Measurements from ENCODE around the gene GRK5. TPM values are rescaled to one million over a fixed set of nuclear protein-coding genes. Genes with fewer than 3 reads are reported as not detected.

Gene GRK5
- total RNA-seq, 1 experiment from 2014 or later = 1.2 TPM

DNA sequence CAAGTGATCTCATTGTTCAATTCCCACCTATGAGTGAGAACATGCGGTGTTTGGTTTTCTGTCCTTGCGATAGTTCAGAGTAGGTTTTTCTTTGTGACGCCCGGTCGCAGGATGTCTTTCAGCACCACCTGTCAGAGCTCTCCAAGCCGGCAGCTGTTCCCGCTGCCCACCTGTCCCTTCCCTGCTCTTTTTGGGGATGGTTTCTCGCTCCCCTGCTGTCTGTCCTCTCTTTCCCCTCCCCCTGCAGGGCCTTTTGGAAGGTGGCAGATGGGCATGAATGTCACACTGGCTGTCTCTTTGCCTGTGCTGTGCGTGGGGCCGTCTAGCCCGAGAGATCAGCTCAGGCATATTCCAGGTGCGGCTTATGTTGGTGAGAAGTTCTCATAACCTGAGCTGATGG, 137.0 kb downstream of the GRK5 start:
- Histone ChIP-seq H3K56ac (ENCODE audit: insufficient read length, low read depth, low read length) (no peak overlapping the region), H3K79me1 (ENCODE audit: insufficient read depth, low read depth, low read length, poor library complexity, severe bottlenecking) (no peaks in the 10 kb centered on the region), H3K23ac (ENCODE audit: insufficient read length, low read depth, low read length) (no peak overlapping the region), H2BK12ac (ENCODE audit: insufficient read length, low read depth, low read length) (no peak overlapping the region), H4K20me1 (ENCODE audit: control insufficient read depth, insufficient read depth, insufficient read length) (no peaks in the 10 kb centered on the region), H3K4ac (ENCODE audit: low read depth, low read length) (no peak overlapping the region), H3K18ac (ENCODE audit: insufficient read length, low read depth, low read length) (no peak overlapping the region), H2AFZ (ENCODE audit: low read length) (no peak overlapping the region), H3K27ac (ENCODE audit: insufficient read length, low read depth, low read length) (no peak overlapping the region), H3K14ac (ENCODE audit: insufficient read depth, low read length) (no peak overlapping the region), H3K9me3 (ENCODE audit: control insufficient read depth, low read depth, low read length) (no peaks in the 10 kb centered on the region), H4K91ac (ENCODE audit: insufficient read length, low read depth, low read length) (no peak overlapping the region), H3K27me3 (ENCODE audit: insufficient read depth, low read length) (no peaks in the 10 kb centered on the region), H3K79me2 (ENCODE audit: insufficient read depth, low read length) (no peaks in the 10 kb centered on the region), H2BK120ac (ENCODE audit: low read depth, low read length, poor library complexity, severe bottlenecking) (no peak overlapping the region), H2BK5ac (ENCODE audit: insufficient read length, low read length) (no peak overlapping the region), H2BK15ac (ENCODE audit: low read depth, low read length) (no peak overlapping the region), H3K9ac (ENCODE audit: extremely low read depth, insufficient read length, low read length) (no peak overlapping the region), H3K4me1 (ENCODE audit: insufficient read depth, low read length) (no peaks in the 10 kb centered on the region), H4K5ac (ENCODE audit: insufficient read length, low read depth, low read length) (no peak overlapping the region), H2AK5ac (ENCODE audit: insufficient read length, low read length) (no peak overlapping the region), H2BK20ac (ENCODE audit: low read depth, low read length, poor library complexity, severe bottlenecking) (no peak overlapping the region), H3K4me2 (ENCODE audit: insufficient read depth, insufficient read length, low read length) (no peak overlapping the region), H3K23me2 (ENCODE audit: insufficient read length, low read depth, low read length, poor library complexity, severe bottlenecking) (no peaks in the 10 kb centered on the region), H4K8ac (replicated peaks; ENCODE audit: insufficient read length, low read depth, low read length) (no peak overlapping the region), H3T11ph (ENCODE audit: low read length) (no peak overlapping the region)
- Mint-ChIP-seq H3K4me1 (peaks cover 4 to 12% of the 10 kb centered on the region in 2 experiments; a peak in 3 of 4 replicates), H3K27me3 (ENCODE audit: low read depth) (no peaks in the 10 kb centered on the region; the same call in 1 of the 2 replicates), H3K36me3 (ENCODE audit: insufficient read depth in 1 of 3, low read depth in 3 of 3) (no peaks in the 10 kb centered on the region), H3K4me3 (no peak overlapping the region), H3K9me3 (no peaks in the 10 kb centered on the region), H3K27ac (no peak overlapping the region)
- DNase-seq = no peak
- no CpG with 5 or more reads among the region's 12 CpGs for WGBS (ENCODE audit: extremely low coverage, insufficient read length, low lambda C conversion rate)
- TF ChIP-seq, protein P1, sequence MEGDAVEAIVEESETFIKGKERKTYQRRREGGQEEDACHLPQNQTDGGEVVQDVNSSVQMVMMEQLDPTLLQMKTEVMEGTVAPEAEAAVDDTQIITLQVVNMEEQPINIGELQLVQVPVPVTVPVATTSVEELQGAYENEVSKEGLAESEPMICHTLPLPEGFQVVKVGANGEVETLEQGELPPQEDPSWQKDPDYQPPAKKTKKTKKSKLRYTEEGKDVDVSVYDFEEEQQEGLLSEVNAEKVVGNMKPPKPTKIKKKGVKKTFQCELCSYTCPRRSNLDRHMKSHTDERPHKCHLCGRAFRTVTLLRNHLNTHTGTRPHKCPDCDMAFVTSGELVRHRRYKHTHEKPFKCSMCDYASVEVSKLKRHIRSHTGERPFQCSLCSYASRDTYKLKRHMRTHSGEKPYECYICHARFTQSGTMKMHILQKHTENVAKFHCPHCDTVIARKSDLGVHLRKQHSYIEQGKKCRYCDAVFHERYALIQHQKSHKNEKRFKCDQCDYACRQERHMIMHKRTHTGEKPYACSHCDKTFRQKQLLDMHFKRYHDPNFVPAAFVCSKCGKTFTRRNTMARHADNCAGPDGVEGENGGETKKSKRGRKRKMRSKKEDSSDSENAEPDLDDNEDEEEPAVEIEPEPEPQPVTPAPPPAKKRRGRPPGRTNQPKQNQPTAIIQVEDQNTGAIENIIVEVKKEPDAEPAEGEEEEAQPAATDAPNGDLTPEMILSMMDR (conservative IDR thresholded peaks at IDR 0.05) = no peak

All from H9 (cell line).